B cell (primary cell): ENCODE data around the gene PHLDB2. TPM values are rescaled to one million over a fixed set of nuclear protein-coding genes. Genes with fewer than 3 reads are reported as not detected.

Experiments
- ATAC-seq: fragments of 200-7000 bp; cut with Tn5 transposase; one replicate; pipeline ENCODE4 v1.10.0; 2021; ENCODE audit warnings: low read depth, mild to moderate bottlenecking, moderate number of reproducible peaks, moderate library complexity
- CTCF ChIA-PET: fragments of 350-600 bp; sonication (Branson Sonifier 250); formaldehyde crosslinking; loops from one replicate; lab custom pipeline; 2021; ENCODE audit warnings: antibody characterized with exemption, inconsistent platforms; lab: Charles Lee
- POLR2A ChIA-PET: fragments of 350-600 bp; sonication (Branson Sonifier 250); formaldehyde crosslinking; loops from one replicate; lab custom pipeline; 2021; ENCODE audit warnings: antibody characterized with exemption; lab: Charles Lee
- DNase-seq: peaks from one replicate; pipeline ENCODE4 v3.0.0; 2013
- H2AFZ ChIP-seq: 2 replicates; pipeline ENCODE4 v1.6.1; 2012; ENCODE audit warnings: mild to moderate bottlenecking, low read depth, low read length; ENCODE audit not compliant: insufficient read depth, poor library complexity, severe bottlenecking
- H3K27ac ChIP-seq, 2 donors: 1 replicate in 1 of 2; 2 replicates in 1 of 2; pipeline ENCODE4 v1.5.1; 2012 to 2013; ENCODE audit warnings: low read length in 2 of 2, mild to moderate bottlenecking in 2 of 2, moderate library complexity in 1 of 2
- H3K27me3 ChIP-seq, 4 experiments: fragments of 200-600 bp in 1 of 4; sonication (generic) in 1 of 4; replicated peaks in 1 of 4; 1 replicate in 2 of 4; 2 replicates in 2 of 4; pipeline versions ENCODE4 v1.6.1 to v1.7.0; 2013 to 2016; ENCODE audit warnings: low read length in 3 of 4, mild to moderate bottlenecking in 2 of 4, mixed read lengths in 1 of 4, moderate library complexity in 1 of 4; ENCODE audit not compliant: insufficient read depth in 4 of 4, control insufficient read depth in 3 of 4; ENCODE audit errors: control extremely low read depth in 1 of 4
- H3K36me3 ChIP-seq, 2 experiments: replicated peaks in 1 of 2; 1 replicate in 1 of 2; 2 replicates in 1 of 2; pipeline versions ENCODE4 v1.6.1 to v1.7.1; 2013; ENCODE audit warnings: low read length in 1 of 2; ENCODE audit not compliant: insufficient read depth in 2 of 2, control insufficient read depth in 1 of 2; ENCODE audit errors: control extremely low read depth in 1 of 2, extremely low read depth in 1 of 2
- H3K4me1 ChIP-seq, 2 donors: fragments of 200-600 bp in 1 of 2; sonication (generic) in 1 of 2; 1 replicate in 1 of 2; 2 replicates in 1 of 2; pipeline versions ENCODE4 v1.5.1 to v1.6.1; 2013 to 2017; ENCODE audit warnings: low read length in 2 of 2; ENCODE audit not compliant: control insufficient read depth in 2 of 2, insufficient read depth in 2 of 2
- H3K4me2 ChIP-seq: replicated peaks from 2 replicates; pipeline ENCODE3; 2012; ENCODE audit warnings: mild to moderate bottlenecking, low read depth, low read length; ENCODE audit not compliant: poor library complexity, severe bottlenecking
- H3K4me3 ChIP-seq, 5 experiments: fragments of 200-600 bp in 1 of 5; sonication (generic) in 1 of 5; 1 replicate in 3 of 5; 2 replicates in 2 of 5; pipeline versions ENCODE4 v1.5.1 to v1.7.0; 2011 to 2016; ENCODE audit warnings: low read length in 4 of 5, mild to moderate bottlenecking in 4 of 5, low read depth in 2 of 5, control low read depth in 1 of 5, moderate library complexity in 1 of 5; ENCODE audit not compliant: insufficient read depth in 1 of 5; ENCODE audit errors: control extremely low read depth in 1 of 5, extremely low read depth in 1 of 5
- H3K79me2 ChIP-seq: fragments of 200-600 bp; sonication (generic); one replicate; pipeline ENCODE4 v1.6.0; 2016; ENCODE audit warnings: low read length; ENCODE audit not compliant: control insufficient read depth, insufficient read depth
- H3K9ac ChIP-seq: fragments of 200-600 bp; sonication (generic); 2 replicates; pipeline ENCODE4 v1.6.1; 2017; ENCODE audit warnings: mild to moderate bottlenecking, low read length, moderate library complexity
- H3K9me3 ChIP-seq, 3 donors: one replicate each; pipeline versions ENCODE4 v1.6.1 to v1.7.1; 2013; ENCODE audit warnings: low read length in 2 of 3; ENCODE audit not compliant: control insufficient read depth in 2 of 3, insufficient read depth in 1 of 3; ENCODE audit errors: control extremely low read depth in 1 of 3
- H4K20me1 ChIP-seq: 2 replicates; pipeline ENCODE4 v1.6.0; 2012; ENCODE audit warnings: mild to moderate bottlenecking, low read length; ENCODE audit not compliant: insufficient read depth, control insufficient read depth, poor library complexity, severe bottlenecking
- H3K27ac Mint-ChIP-seq: one replicate; pipeline ENCODE4 v1.8.0; 2021; ENCODE audit warnings: mixed read lengths
- H3K27me3 Mint-ChIP-seq: one replicate; pipeline ENCODE4 v1.8.0; 2021; ENCODE audit warnings: mixed read lengths
- H3K4me1 Mint-ChIP-seq: one replicate; pipeline ENCODE4 v1.8.0; 2021; ENCODE audit warnings: mixed read lengths
- H3K4me3 Mint-ChIP-seq: one replicate; pipeline ENCODE4 v1.8.0; 2021; ENCODE audit warnings: mixed read lengths
- H3K9me3 Mint-ChIP-seq: one replicate; pipeline ENCODE4 v1.8.0; 2022; ENCODE audit warnings: mixed read lengths; ENCODE audit not compliant: insufficient read depth
- CTCF ChIP-seq: fragments of 200-600 bp; IDR thresholded peaks from one replicate; pipeline ENCODE4 v1.8.0; 2022; ENCODE audit warnings: antibody characterized with exemption, mild to moderate bottlenecking
- EZH2 ChIP-seq: IDR thresholded peaks from 2 replicates; pipeline ENCODE4 v1.6.1; 2012; ENCODE audit warnings: borderline replicate concordance, low read depth, mild to moderate bottlenecking, moderate library complexity, low read length; ENCODE audit not compliant: insufficient read depth, poor library complexity, severe bottlenecking
- WGBS: methylation state at CpG from one replicate; pipeline ENCODE4 v1.1.5; 2013; ENCODE audit warnings: missing lambda C conversion rate; ENCODE audit not compliant: insufficient coverage; 5-methylcytosine and 5-hydroxymethylcytosine counted together
- intact Hi-C: fragments of 100-400 bp; cut with micrococcal nuclease; formaldehyde crosslinking; loops from one replicate; pipeline ENCODE4 v1.10.0; 2022
- polyA plus RNA-seq: library from polyadenylated mRNA; depleted of rRNA; stranded (reverse); fragments of >200 nt; gene quantifications from 2 replicates; pipeline ENCODE4 v1.2.3, GENCODE V29; 2012
- total RNA-seq, 2 donors: library from RNA; stranded (reverse); fragments of 120-200 nt in 1 of 2; gene quantifications; 1 replicate in 1 of 2; 2 replicates in 1 of 2; pipeline versions ENCODE4 v1.2.3 to v1.2.4, GENCODE V29; 2013 to 2022

The PHLDB2 gene
- total and polyA plus RNA-seq, 2 donors (not counting 1 experiment from before 2014, with no cell fraction given), result 1.3 to 6.3 TPM

DNA sequence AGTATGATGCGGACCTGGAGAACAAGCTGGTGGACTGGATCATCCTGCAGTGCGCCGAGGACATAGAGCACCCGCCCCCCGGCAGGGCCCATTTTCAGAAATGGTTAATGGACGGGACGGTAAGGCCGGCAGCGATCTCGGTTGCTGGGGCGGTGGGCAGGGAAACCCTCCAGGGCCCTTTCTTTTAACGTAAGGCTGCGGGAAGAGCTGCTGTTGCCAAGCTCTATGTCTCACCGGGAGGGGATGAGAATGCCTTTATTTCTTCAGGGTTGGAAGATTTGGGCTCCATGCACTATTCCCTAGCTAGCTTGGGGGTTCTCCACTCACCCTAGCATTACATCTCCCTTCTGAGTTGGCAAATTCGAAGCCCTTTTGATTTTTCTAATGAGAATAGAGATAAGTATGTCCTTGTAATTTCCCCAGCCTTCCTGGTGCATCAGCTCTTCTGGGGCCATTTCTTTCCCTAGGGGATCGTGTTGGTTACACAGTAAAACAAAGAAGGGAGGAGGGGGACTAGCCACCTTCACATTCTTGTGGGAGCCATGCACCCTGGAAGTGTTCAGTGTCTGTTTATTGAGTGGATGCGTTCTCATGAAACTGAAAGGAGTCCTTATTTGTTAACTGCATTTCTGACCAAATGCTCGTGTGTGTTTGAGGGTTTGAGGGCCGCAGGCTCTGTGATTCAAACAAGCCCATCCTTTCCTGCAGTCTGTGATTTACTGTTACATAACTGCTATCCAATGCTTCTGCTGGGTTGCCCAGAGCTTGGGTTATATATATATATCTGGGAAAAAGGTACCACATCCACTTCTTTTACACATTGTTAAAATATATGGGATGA lies 140.6 kb downstream of the PHLDB2 start:
- peak overlapping the region; percentile 70 for H2AFZ ChIP-seq
- no peaks in the 10 kb centered on the region for H3K79me2 ChIP-seq
- peaks cover 12 to 16% of the 10 kb centered on the region in 2 donors for H3K4me1 ChIP-seq
- TF ChIP-seq EZH2, result no peak
- no peak for TF ChIP-seq CTCF
- no peaks in the 10 kb centered on the region for H3K36me3 ChIP-seq
- POLR2A ChIA-PET, result no interaction called here
- H3K27ac ChIP-seq, result no peak overlapping the region
- H3K4me2 ChIP-seq, result peak overlapping the region; percentile 80
- peak overlapping the region in 4 of 5 experiments; percentile 19 to 57 (median 52) for H3K4me3 ChIP-seq
- Mint-ChIP-seq H3K4me1 (peaks cover 16% of the 10 kb centered on the region), H3K27me3 (peaks cover 11% of the 10 kb centered on the region), H3K27ac (no peak overlapping the region), H3K9me3 (no peaks in the 10 kb centered on the region), H3K4me3 (peak overlapping the region; percentile 92)
- no peak for ATAC-seq
- intact Hi-C loops, result no loop called here
- H4K20me1 ChIP-seq, result no peaks in the 10 kb centered on the region
- no peaks in the 10 kb centered on the region for H3K9me3 ChIP-seq
- peak overlapping the region; percentile 66 for H3K9ac ChIP-seq
- WGBS, result 25% methylated on average over 9 of the region's 19 CpGs
- CTCF ChIA-PET, result interaction anchor here (1.0 to 5.6 kb wide), 7 partner anchors 8 to 44 kb away, joined by 3 to 39 read pairs (median 5); no protein-coding TSS in a partner anchor
- no peak for DNase-seq
- peaks cover 0 to 22% (median 6%) of the 10 kb centered on the region in 4 experiments for H3K27me3 ChIP-seq

GRCh38 chr3:112000367-112000771 lies 141.3 kb downstream of the PHLDB2 start:
- Mint-ChIP-seq H3K9me3 (no peaks in the 10 kb centered on the region), H3K27ac (no peak overlapping the region), H3K4me1 (peaks cover 16% of the 10 kb centered on the region), H3K4me3 (no peak overlapping the region), H3K27me3 (peaks cover 11% of the 10 kb centered on the region)
- H3K4me1 ChIP-seq, result peaks cover 12 to 16% of the 10 kb centered on the region in 2 donors
- no peaks in the 10 kb centered on the region for H3K9me3 ChIP-seq
- no peaks in the 10 kb centered on the region for H3K79me2 ChIP-seq
- 96% methylated on average over 3 of the region's 5 CpGs for WGBS
- H3K36me3 ChIP-seq, result no peaks in the 10 kb centered on the region
- ATAC-seq, result no peak
- H3K4me2 ChIP-seq, result no peak overlapping the region
- peaks cover 0 to 22% (median 6%) of the 10 kb centered on the region in 4 experiments for H3K27me3 ChIP-seq
- no peak overlapping the region for H3K9ac ChIP-seq
- no peak for DNase-seq
- H3K4me3 ChIP-seq, result no peak overlapping the region
- CTCF ChIA-PET, result interaction anchor here (1.2 to 5.6 kb wide), 3 partner anchors 8 to 13 kb away, joined by 4 to 39 read pairs (median 14); no protein-coding TSS in a partner anchor
- H2AFZ ChIP-seq, result no peak overlapping the region
- TF ChIP-seq EZH2 (no peak), CTCF (no peak)
- H3K27ac ChIP-seq, result no peak overlapping the region
- POLR2A ChIA-PET, result no interaction called here
- no peaks in the 10 kb centered on the region for H4K20me1 ChIP-seq
- intact Hi-C loops, result no loop called here
